Thoracic aorta (tissue), 2 donors: ENCODE measurements around the gene ACTR1A. TPM values are rescaled to one million over a fixed set of nuclear protein-coding genes. Genes with fewer than 3 reads are reported as not detected.

ENCODE experiments used
- ATAC-seq: fragments of 150-250 bp; one replicate; pipeline ENCODE4 v1.8.0; 2017; ENCODE audit warnings: low read depth; ENCODE audit not compliant: insufficient number of reproducible peaks, low FRiP score
- DNase-seq: peaks from one replicate; pipeline ENCODE4 v3.0.0-alpha.2; 2020; ENCODE audit warnings: low spot score
- H3K27ac ChIP-seq, 2 donors: fragments of 200-600 bp; sonication (generic); 1 replicate in 1 of 2; 2 replicates in 1 of 2; pipeline ENCODE4 v1.5.1; 2016; ENCODE audit warnings: mild to moderate bottlenecking in 2 of 2, moderate library complexity in 2 of 2
- H3K27me3 ChIP-seq: fragments of 200-600 bp; sonication (generic); replicated peaks from 2 replicates; pipeline ENCODE4 v1.6.0; 2016; ENCODE audit warnings: mild to moderate bottlenecking; ENCODE audit not compliant: insufficient read depth
- H3K36me3 ChIP-seq: fragments of 200-600 bp; sonication (generic); one replicate; pipeline ENCODE4 v1.5.1; 2016
- H3K4me1 ChIP-seq, 2 donors: fragments of 200-600 bp; sonication (generic); 1 replicate in 1 of 2; 2 replicates in 1 of 2; pipeline versions ENCODE4 v1.5.1 to v1.6.0; 2016; ENCODE audit warnings: low read depth in 2 of 2, mild to moderate bottlenecking in 1 of 2; ENCODE audit not compliant: control insufficient read depth in 1 of 2
- H3K4me3 ChIP-seq: fragments of 200-600 bp; sonication (generic); 2 replicates; pipeline ENCODE4 v1.5.1; 2016; ENCODE audit warnings: mild to moderate bottlenecking
- H3K9me3 ChIP-seq: fragments of 200-600 bp; sonication (generic); 2 replicates; pipeline ENCODE4 v1.5.1; 2016
- total RNA-seq, 2 donors: library from RNA; depleted of rRNA; stranded (reverse); fragments of >200 nt; gene quantifications; one replicate each; pipeline versions ENCODE4 v1.1.0 to v1.2.3, GENCODE V29; 2016
- TF ChIP-seq, protein P1 (sequence below): fragments of 200-600 bp; sonication (generic); IDR thresholded peaks from one replicate; pipeline ENCODE4 v1.5.1; 2019; ENCODE audit warnings: antibody characterized with exemption

The ACTR1A gene
- 100 to 1,000 TPM in 1 of 2 donors, 10 to 100 TPM in 1; 98.0 to 116 TPM for total RNA-seq

DNA sequence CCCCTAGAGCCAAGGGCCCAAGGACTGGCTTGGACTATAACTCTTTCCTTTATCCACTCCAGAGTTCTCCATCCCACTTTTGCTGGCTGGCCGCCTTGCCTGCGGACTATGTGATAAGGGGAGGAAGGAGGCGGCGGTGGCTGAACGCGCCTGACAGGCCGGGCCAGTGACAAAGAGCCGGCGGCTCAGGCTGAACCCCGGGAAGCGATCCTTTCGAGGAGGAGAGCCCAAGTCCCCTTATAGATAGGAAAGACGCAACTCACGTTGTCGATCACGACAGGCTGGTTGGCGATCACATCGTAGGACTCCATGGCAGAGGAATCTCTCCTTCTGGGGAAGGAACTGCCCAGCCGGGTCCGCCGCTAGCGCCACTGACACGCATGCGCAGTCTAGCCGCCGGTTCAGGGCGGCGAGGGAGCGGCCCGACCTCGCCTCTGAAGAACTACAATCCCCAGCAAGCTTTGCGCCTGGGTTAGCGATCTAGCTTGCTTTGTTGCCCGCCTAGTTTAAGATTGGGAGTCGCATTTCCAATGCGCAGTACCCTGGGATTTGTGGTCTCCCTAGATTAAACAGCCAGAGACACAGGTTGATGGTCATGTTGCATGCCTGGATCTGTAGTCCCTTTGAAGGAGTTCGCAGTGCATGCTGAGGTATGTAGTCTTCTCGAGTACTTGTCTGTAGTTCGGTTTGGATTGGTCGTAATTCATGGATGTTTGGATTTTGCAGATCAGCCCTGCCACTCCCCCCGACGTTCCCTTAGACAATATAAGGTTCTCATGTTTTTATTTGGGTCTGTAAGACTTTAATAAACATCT is at the start of gene ACTR1A:
TSS of gene ACTR1A (minus strand) at position 376 of the 815 bp plus-strand sequence. CDS start at position 311, 65 bp downstream.
- TF ChIP-seq, protein P1, sequence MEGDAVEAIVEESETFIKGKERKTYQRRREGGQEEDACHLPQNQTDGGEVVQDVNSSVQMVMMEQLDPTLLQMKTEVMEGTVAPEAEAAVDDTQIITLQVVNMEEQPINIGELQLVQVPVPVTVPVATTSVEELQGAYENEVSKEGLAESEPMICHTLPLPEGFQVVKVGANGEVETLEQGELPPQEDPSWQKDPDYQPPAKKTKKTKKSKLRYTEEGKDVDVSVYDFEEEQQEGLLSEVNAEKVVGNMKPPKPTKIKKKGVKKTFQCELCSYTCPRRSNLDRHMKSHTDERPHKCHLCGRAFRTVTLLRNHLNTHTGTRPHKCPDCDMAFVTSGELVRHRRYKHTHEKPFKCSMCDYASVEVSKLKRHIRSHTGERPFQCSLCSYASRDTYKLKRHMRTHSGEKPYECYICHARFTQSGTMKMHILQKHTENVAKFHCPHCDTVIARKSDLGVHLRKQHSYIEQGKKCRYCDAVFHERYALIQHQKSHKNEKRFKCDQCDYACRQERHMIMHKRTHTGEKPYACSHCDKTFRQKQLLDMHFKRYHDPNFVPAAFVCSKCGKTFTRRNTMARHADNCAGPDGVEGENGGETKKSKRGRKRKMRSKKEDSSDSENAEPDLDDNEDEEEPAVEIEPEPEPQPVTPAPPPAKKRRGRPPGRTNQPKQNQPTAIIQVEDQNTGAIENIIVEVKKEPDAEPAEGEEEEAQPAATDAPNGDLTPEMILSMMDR: no peak
- Histone ChIP-seq H3K27ac (peak within 1 kb of the TSS; percentile 90 to 95), H3K9me3 (no peaks in the 10 kb centered on the region), H3K4me1 (peaks cover 27 to 56% of the 10 kb centered on the region in 2 donors), H3K27me3 (no peaks in the 10 kb centered on the region), H3K4me3 (peak within 1 kb of the TSS; percentile 93), H3K36me3 (no peaks in the 10 kb centered on the region)
- ATAC-seq (peak; percentile 86), DNase-seq (peak; percentile 88)

DNA sequence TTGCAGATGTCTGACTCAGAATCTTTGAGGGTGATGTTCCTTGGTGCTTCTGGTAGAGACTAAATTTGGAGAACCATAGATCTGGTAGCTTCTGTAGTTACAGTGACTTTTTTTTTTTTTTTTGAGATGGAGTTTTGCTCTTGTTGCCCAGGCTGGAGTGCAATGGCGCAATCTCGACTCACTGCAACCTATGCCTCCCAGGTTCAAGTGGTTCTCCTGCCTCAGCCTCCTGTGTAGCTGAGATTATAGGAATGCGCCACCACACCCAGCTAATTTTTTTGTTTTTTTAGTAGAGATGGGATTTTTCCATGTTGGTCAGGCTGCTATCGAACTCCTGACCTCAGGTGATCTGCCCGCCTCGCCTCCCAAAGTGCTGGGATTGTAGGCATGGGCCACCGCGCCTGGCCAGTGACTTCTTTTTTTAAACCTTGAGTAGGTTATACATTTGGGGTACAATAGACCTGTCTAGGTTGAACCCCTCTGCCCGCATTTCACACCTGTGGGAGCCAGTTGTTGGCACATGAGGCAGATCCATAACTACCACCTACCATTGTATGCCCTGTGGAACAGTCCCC is 48.2 kb upstream of the ACTR1A start:
- DNase-seq (no peak), ATAC-seq (no peak)
- Histone ChIP-seq H3K4me1 (peaks cover 10 to 30% of the 10 kb centered on the region in 2 donors), H3K27me3 (no peaks in the 10 kb centered on the region), H3K36me3 (no peaks in the 10 kb centered on the region), H3K4me3 (no peak overlapping the region), H3K27ac (no peak overlapping the region), H3K9me3 (no peaks in the 10 kb centered on the region)
- TF ChIP-seq, protein P1: no peak

- DNase-seq: no peak
- H3K27me3 ChIP-seq: no peaks in the 10 kb centered on the region
- H3K27ac ChIP-seq: peak overlapping the region; percentile 48 to 62
- H3K4me1 ChIP-seq: peaks cover 11 to 31% of the 10 kb centered on the region in 2 donors
- H3K36me3 ChIP-seq: no peaks in the 10 kb centered on the region
- TF ChIP-seq, protein P1: no peak
- ATAC-seq: peak; percentile 50
- no peaks in the 10 kb centered on the region for H3K9me3 ChIP-seq
- no peak overlapping the region for H3K4me3 ChIP-seq
Observed at GRCh38 chr10:102549549-102549948, 47.0 kb upstream of the ACTR1A start.

DNA sequence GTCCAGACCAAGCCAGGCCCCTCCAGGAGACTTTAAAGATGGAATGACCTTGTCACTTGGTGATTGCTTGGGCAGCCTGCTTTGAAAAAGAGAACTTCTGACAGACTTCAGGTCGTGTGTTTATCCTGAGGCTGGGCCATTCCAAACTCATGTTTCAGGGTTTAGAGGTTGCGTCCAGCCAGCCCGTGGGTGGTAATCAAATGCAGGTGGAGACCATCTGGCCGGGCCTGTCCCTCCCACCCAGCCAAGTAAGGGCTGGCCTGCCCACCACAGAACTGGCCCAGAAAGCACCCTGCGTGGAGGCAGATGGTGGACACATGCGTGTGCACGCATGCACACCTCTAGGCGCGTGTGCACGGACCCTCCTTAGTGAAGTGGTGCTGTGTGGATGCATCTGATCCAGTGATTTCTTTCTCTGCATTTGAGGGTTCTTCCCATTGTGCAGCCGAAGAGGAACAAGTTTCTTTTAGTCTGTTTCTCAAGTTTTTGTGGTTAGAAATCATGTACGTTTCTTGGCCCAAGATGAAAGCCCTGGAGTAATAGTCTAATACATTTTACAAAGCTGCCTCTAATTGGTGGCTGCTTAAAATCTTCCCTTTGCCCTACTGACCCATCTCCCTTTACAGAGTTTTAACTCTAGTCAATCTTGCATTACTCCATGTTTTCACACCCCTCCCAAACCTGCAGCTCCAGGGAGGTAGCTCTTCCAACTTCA is 44.3 kb upstream of the ACTR1A start:
- ATAC-seq: no peak
- no peak overlapping the region for H3K27ac ChIP-seq

More for the DNA sequence above, 44.3 kb upstream of the ACTR1A start:
- TF ChIP-seq, protein P1: no peak
- DNase-seq: no peak
- no peaks in the 10 kb centered on the region for H3K27me3 ChIP-seq
- H3K36me3 ChIP-seq: no peaks in the 10 kb centered on the region
- peaks cover 11 to 31% of the 10 kb centered on the region in 2 donors for H3K4me1 ChIP-seq
- no peak overlapping the region for H3K4me3 ChIP-seq
- H3K9me3 ChIP-seq: no peaks in the 10 kb centered on the region
